ENCODE data around the gene CLEC16A. TPM values are rescaled to one million over a fixed set of nuclear protein-coding genes. Genes with fewer than 3 reads are reported as not detected.

The CLEC16A gene
- total and polyA plus RNA-seq, 8 donors: 8.1 to 17.2 (median 10.7) TPM

DNA sequence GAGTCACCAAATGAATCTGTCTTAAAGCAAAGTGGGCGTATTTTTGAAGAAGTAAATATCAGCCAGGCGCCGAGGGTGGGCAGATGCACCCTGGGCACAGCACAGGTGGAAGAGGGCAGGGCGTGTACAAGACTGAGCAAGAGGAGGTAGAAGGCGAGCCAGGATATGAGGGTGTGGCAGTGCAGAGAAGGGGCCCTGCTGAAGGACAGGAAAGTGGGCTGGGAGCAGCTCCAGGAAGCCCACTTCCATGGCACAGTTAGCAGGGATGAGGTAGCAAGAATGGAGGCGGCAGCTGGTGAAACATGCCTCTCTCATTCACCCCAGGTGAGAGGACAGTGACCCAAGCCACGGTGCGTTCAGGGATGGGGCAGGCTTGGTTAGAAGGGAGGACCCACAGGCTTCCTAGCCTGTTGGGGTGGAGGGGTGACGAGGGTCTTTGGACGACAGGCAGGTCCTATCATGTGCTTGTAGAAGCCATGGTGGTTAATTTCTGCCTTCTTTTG is 149.3 kb downstream of the CLEC16A start:
- no peaks in the 10 kb centered on the region for H3K27me3 ChIP-seq
- no peak overlapping the region for H3K4me3 ChIP-seq
- 81 to 88% methylated on average over 10 of the region's 10 CpGs for WGBS, 2 donors
- ATAC-seq (no peak), FAIRE-seq (no peak), DNase-seq (peak in 1 of 6 donors; percentile 46)
- H3K27ac ChIP-seq: no peak overlapping the region
- H3K36me3 ChIP-seq: no peaks in the 10 kb centered on the region
- H3K9me3 ChIP-seq: no peaks in the 10 kb centered on the region
- peaks cover 0 to 12% (median 0%) of the 10 kb centered on the region in 3 donors for H3K4me1 ChIP-seq
- TF ChIP-seq, protein P1, sequence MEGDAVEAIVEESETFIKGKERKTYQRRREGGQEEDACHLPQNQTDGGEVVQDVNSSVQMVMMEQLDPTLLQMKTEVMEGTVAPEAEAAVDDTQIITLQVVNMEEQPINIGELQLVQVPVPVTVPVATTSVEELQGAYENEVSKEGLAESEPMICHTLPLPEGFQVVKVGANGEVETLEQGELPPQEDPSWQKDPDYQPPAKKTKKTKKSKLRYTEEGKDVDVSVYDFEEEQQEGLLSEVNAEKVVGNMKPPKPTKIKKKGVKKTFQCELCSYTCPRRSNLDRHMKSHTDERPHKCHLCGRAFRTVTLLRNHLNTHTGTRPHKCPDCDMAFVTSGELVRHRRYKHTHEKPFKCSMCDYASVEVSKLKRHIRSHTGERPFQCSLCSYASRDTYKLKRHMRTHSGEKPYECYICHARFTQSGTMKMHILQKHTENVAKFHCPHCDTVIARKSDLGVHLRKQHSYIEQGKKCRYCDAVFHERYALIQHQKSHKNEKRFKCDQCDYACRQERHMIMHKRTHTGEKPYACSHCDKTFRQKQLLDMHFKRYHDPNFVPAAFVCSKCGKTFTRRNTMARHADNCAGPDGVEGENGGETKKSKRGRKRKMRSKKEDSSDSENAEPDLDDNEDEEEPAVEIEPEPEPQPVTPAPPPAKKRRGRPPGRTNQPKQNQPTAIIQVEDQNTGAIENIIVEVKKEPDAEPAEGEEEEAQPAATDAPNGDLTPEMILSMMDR (IDR thresholded peaks at IDR 0.05): no peak
- intact Hi-C loops (cut with DNase I): no loop called here

DNA sequence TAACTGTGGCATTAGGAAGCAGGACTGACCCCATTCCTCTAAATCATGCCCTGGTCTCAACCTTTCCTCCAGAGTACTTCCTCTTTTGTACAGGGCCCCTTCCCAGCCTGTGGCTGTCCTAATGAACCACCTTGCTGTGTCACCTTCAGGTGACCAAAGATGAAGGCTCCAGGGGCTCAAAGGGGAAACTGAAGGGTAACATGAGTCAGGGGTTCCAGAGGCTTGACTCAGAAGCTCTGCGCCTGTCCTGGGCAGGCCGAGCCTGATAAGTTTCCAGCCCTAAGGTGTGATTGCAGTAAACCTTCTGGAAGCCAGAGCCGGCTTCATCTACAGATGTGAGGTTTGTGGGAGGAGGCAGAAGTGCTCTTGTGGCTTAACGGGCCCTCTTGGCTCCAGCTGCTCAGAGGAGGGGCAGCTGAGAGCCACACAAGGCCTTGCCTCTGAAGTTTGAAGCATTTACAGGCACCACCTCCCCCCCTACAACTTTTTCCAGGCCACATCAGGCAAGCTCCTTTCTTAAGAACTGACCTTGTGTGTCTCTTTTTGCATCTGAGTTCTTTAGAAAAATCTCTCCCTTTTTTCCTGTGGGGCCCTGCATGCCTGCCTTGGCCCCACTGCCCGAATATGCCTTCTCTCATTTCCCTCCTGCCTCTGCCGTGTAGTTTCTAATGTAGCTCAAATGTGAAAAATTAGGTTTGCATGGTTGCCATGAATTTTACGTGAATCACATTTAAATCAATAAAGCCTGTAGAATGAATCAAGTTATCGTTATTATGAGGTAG is 149.9 kb downstream of the CLEC16A start:
- Histone ChIP-seq H3K36me3 (no peaks in the 10 kb centered on the region), H3K4me3 (no peak overlapping the region), H3K9me3 (no peaks in the 10 kb centered on the region), H3K27ac (no peak overlapping the region), H3K4me1 (peaks cover 0 to 12% (median 0%) of the 10 kb centered on the region in 3 donors), H3K27me3 (no peaks in the 10 kb centered on the region)
- no peak for FAIRE-seq
- TF ChIP-seq, protein P1 (IDR thresholded peaks at IDR 0.05): no peak
- 65 to 89% methylated on average over 8 of the region's 8 CpGs for WGBS, 2 donors
- peak in 1 of 6 donors; percentile 45 for DNase-seq
- intact Hi-C loops (cut with DNase I): no loop called here
- peak; percentile 24 to 52 (median 36) for ATAC-seq

DNA sequence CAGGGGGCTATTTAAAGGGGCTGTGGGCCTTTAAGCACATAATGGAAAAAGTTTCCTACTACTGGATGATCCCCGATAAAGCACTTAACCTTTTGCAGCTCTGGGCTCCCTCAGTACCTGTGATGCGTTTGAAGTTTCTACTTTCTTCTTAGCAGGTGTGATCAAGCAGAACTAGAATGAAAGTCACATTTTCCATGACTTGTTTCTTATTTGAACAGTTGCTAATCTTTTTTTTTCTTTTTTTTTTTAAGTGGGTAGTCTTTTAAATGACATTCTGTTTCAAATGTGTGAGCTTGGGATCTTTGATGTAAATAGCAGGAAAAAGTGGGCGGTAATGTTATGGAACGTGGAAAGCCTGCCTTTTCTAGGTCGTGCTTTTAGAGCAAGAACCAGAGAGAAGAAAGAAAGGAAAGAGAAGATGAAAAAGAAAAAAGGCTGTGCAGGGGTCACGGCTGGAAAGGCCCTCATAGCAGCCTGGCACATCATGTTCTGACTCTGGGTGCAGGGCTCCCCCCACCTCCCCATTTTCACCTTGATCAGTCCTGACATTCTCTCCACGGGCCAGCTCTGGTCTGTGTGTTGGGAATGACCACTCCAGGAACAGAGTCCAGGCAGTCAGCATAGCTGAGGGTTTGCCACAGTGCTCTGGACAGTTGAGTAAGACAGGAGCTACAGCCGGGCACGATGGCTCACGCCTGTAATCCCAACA is 150.6 kb downstream of the CLEC16A start:
- 73 to 98% methylated on average over 10 of the region's 10 CpGs for WGBS, 2 donors
- intact Hi-C loops (cut with DNase I): no loop called here
- FAIRE-seq: no peak

DNA sequence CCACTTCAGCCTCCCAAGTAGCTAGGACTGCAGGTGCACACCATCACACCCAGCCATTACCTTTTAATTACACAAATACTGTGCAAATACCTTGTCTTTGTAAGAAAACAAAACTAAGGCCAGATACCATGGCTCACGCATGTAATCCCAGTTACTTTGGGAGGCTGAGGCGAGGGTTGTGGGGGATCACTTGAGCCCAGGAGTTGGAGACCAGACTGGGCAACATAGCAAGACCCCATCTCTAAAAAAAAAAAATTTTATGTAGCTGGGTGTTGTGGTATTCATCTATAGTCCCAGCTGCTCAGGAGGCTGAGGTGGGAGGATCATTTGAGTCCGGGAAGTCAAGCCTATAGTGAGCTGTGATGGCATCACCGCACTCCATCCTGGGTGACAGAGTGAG is 151.6 kb downstream of the CLEC16A start:
- DNase-seq: no peak
- no peak for FAIRE-seq
- Histone ChIP-seq H3K4me1 (peaks cover 0 to 12% (median under 1%) of the 10 kb centered on the region in 3 donors), H3K36me3 (no peaks in the 10 kb centered on the region), H3K27ac (no peak overlapping the region), H3K9me3 (no peaks in the 10 kb centered on the region), H3K27me3 (no peaks in the 10 kb centered on the region), H3K4me3 (no peak overlapping the region)
- TF ChIP-seq, protein P1 (IDR thresholded peaks at IDR 0.05): no peak
- intact Hi-C loops (cut with DNase I): no loop called here
- ATAC-seq: no peak
- WGBS, 2 donors: 95 to 99% methylated on average over 4 of the region's 4 CpGs

More for the DNA sequence above, 150.6 kb downstream of the CLEC16A start:
- H3K4me1 ChIP-seq: peaks cover 0 to 12% (median 0%) of the 10 kb centered on the region in 3 donors
- H3K4me3 ChIP-seq: no peak overlapping the region
- H3K27me3 ChIP-seq: no peaks in the 10 kb centered on the region
- ATAC-seq (peak; percentile 25 to 60 (median 54)), DNase-seq (peak in 1 of 6 donors; percentile 35)
- no peaks in the 10 kb centered on the region for H3K36me3 ChIP-seq
- H3K27ac ChIP-seq: no peak overlapping the region
- H3K9me3 ChIP-seq: no peaks in the 10 kb centered on the region
- TF ChIP-seq, protein P1 (IDR thresholded peaks at IDR 0.05): no peak
